GM19468 (cell line): ENCODE measurements around the gene EEFSEC.

Source experiments
- ATAC-seq: cut with Tn5 transposase; IDR thresholded peaks from one replicate; pipeline ENCODE4 v1.9.1; 2021; ENCODE audit warnings: mild to moderate bottlenecking, moderate library complexity, moderate number of reproducible peaks; ENCODE audit not compliant: unreplicated experiment; ENCODE audit errors: extremely low read depth

Gene EEFSEC

DNA sequence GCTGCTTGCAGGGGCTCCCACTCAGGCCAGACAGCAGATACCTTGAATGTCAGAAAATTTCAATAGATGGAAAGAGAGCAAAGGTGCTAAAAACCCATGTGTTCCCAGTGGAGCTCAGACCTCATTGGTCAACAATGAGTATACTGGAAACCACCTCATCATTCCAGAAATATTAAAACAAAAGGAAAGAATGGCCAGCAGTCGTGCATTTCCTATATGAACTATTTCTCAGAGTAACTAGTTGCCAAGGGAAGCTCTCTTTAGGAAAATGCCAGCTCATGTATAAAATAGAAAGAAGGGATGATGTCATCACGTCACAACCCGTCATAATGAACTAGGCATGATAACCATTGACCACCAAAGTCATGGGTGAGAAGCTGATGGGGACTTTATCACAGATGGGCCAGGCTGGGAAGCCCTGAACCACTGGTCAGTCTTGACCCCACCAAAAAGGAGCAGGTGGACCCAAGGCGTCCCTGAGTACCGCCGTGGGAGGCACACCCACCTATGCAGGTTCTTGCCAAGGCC is 295.9 kb downstream of the EEFSEC start:
- ATAC-seq, result no peak

DNA sequence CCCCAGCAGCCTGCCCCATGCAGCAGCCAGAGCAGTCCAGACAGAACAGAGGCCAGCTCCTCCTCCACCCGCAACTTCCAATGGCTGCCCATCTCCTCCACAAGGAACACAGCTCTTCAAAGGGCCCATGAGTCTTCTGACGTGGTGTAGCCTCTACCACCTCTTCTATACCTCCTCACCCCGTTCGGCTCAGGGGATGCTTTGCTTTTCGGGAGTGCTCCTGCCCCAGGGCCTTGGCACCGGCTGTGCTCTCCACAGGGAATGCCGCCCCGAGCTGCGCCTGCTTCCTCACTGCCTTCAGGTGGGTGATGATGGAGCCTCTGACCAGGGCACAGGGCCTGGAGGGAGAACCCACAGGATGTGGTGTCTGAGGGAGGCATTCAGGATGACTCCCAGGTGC is 298.8 kb downstream of the EEFSEC start:
- ATAC-seq, result no peak

DNA sequence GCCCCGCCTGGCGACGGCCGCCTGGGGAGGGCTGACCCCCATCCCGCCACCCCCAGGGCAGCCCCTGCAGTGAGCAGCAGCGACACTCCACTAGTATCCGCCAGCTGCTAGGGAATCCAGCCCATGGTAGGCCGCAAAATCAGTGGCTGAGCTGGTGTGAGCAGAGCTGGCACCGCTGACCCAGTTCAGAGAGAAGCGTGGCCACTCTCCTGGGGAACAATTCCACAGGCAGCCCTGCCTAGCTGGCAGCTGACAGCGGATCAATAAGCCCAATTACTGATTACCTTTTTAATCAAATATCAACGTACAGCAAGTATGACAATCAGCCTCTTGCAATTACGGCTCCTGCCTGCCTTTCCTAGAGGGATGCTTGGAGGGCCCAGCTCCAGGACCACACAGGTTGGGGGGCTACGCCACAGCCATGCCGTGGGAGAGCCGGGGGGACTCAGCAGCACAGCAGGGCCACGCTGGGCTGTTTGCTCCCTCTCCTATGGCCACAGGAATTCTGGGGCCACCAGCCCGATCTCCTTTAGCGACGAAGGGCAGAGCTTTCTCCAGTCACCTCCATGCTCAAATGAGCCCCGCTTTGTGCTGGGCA is 299.5 kb downstream of the EEFSEC start:
- ATAC-seq, result no peak

DNA sequence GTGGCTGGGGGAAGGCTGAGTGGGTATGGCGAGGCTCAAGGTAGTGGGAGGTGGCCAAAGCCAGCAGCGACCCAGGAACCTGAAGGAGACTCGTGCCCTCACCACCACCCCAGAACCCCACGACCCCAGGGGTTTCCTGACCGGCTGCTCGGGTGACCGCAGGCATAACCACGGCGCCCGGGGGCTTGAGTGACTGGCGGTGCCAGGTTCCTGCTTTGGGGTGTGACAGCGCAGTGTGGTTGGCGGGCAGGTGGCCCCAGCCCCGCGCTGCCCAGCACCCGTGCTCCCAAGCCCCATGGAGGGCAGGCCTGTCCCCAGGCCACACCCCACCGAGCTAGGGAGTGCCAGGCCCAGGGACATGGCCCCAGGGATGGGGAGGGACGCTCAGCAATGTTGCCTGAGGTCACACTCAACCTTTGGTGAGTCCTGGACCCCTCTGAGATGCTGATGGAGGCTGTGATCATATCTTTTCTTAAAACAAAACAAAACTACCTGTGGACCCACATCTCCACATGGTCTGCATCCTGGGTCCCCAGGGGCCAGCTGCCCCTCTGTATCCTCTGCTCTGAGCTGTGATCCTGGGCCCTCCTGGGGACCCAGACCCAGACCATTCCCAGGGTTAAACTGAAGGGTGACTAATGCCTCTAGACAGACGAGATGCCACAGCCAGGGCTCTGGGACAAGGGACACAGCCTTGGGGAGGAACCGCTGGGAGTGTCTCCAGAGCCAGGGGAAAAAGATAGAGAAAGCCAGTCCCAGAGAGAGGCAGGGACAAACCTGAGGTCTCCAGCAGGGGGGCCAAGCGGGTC is 300.4 kb downstream of the EEFSEC start:
- ATAC-seq, result no peak

DNA sequence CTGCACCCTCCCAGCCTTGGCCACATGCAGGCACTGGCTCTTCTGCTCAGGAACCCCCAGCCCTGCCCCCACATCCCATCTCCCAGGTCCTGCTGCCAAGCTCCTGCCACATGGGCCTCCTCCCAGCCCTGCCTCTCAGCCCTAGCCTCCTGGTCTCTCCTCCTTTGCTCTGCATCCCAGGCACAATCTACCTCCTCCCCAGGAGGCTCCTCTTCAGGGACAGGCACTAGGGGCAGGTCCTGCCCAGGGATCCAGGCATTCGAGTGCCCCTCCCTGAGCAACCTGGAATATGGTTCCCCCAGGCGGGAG is 301.0 kb downstream of the EEFSEC start:
- no peak for ATAC-seq

DNA sequence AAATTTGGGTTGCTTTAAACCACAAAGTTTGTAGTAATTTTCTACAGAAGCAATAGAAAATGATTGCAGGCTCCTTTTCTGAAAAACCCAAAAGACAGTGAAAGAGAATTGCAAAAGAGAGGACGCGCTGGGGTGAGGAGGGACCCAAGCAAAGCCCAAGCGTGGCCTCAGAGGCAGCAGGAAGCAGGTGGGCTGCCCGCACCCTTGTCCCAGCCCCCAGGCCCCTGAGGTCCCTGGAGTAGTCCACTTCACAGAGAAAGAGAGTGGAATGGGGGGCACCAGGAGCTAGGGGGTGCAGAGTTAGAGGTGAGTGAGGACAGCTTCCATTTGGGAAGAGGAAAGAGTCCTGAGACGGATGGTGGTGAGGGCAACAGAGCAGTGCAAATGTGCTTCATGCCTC is 301.8 kb downstream of the EEFSEC start:
- no peak for ATAC-seq

DNA sequence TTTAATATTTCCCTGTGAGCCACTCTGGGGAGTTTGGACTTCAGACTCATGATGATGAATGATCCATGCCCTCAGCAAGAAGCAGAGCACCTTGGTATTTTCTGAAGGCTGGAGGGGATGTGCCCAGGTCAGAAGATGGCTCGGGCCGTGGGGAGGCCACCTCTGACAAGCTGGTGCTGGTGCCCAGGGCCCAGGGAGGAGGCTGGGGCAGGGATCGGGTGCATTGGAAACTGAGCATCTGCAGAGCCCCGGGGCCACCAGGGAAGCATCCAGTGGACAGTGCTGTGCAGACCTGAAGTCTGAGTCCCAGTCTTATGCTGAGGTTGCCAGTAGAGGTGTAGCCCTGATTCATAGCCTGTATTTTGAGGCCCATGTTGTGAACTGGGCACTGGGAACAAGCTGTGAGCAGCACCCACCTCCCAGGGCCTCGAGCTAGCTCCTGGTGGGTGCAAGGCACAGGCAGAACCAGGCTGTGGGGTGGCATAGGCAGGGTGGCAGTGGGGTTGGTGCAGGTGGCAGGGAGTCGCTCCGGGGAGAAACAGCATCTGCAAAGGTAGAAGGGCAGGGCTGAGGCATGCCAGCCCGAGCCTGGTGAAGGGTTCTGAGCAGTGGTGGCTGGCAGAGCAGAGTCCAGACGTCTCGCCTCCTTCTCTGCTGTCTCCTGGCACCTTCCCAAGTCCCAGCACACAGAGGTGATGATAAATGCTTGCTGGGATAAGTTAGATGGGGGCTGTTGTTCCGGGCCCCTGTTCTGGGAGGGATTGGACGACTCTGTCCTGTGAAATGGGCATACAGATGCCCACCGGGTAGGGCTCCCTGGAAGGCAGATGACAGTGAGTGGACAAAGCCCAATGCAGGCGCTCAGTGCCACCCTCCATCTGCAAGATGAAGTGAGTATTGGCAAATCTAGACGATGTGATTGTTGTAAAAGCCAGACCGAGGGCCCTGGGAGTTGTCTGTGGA is 302.8 kb downstream of the EEFSEC start:
- no peak for ATAC-seq

DNA sequence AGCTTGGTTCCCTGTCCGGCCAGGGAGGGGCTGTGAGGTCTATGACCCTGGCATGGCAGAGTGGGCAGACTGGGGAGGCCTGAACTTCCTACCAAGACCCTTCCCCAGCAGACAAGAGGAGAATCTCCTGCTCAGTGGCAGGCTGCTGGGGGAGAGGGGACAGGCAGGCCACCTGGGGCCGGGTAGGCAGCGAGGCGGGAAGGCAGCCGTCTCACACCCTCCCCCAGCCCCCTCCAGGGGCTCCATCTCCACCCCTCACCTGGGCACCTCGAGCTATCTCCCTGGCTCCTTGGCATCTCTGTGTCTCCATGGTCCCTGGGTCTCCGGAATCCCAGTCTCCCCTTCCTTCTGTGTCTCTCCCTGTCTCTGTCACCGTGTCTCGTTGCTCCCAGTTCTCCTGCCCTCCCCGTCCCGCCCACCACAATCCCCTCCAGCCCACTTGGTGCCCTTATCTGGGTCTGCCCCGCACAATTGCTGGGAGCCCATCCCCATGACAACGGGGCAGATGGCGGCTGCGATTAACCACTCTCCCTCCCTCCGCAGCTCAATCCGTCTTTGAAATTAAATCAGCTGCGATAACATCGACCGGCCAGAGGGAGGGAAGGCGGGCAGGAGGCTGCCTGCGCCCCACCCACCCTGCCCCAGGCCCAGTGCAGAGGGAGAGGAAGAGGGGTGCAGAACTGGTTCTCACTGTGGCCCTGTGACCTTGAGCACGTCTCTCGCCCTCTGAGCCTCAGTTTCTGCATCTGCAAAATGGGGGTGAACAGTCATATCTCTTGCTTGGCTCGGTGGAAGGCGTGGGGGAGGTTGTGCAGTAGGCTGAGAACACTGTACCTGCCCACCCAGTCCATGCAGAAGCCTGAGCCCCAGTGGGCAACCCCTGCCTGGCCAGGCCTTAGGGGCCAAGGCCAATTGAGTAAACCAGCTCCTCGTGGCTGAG is 303.8 kb downstream of the EEFSEC start:
- no peak for ATAC-seq

DNA sequence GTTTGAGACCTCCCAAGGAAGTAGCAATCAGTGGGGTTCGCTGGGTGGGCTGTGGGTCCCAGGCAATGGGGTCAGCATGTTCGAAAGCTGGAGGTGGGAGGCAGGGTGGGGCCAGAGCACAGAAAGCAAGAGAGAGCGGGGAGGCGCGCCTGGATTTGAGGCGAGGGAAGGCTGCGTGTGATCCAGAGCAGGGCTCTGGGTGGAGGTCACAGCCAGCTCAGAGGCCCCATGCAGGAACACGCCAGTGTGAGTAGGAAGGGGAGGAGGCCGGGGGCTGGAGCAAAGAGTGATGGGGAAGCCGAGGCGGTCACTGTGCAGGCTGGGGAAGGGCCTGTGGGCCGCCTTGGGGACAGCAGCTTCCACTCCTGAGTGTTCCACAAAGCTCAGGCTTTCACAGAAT is 304.7 kb downstream of the EEFSEC start:
- no peak for ATAC-seq
